ENCODE data around the gene GLI3.

Gene GLI3

DNA sequence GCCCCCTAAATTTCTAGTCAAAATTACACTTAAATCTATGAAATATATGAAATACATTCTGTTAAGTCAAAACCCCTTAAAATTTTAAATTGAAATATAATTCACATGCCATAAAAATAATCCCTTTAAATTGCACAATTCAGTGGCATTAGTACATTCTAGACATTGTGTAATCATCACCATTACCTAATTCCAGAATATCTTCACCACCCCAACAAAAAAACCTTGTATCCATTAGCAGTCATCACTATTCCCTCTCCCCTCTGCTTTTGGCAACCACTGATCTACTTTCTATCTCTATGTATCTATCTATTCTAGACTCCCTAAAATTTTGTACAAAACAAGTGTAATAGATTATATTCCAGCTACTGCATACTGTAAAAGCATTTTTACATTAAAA is 261.2 kb downstream of the GLI3 start:
- DNase-seq (ENCODE audit: insufficient read length, low spot score): no peak

DNA sequence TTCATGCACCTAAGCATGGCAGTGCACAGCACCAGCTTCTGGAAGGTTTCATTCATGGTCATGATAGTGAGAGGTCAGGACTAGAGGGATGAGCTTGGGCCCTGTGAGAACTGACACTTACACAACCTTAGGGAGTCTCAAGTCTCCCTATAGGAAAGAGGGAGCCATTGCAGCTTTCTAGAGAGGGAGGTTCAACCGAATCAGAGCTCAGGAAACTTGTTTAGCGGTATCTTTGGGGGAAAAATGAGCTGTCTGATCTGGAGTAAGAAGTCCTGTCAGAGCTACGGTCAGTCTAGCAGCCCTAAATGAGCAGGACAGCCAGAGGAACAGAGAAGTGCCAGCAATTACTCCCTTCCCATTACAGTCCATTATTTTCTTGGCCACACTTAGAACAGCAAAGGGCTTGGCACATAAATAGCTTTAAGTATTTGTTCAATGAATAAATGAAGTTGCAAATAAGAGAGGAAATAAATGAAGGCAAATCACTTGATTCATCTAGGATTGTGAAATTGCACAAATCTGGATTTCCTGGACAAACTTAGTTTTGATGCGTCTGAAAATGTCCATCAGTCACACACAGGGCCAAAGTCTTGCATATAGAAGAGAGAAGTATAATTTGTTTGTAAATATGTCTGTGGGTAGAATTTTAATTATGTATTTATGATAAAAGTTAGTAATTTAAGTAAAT is 262.0 kb downstream of the GLI3 start:
- DNase-seq (ENCODE audit: insufficient read length, low spot score): no peak
- TF ChIP-seq PAX5 (IDR thresholded peaks at IDR 0.05; ENCODE audit: insufficient read depth, low read length, severe bottlenecking): no peak
- no peak for FAIRE-seq

More for the DNA sequence above, 261.2 kb downstream of the GLI3 start:
- no peak for FAIRE-seq
- TF ChIP-seq POLR2AphosphoS5 (IDR thresholded peaks at IDR 0.05; ENCODE audit: low read depth, low read length) (no peak), PAX5 (IDR thresholded peaks at IDR 0.05; ENCODE audit: insufficient read depth, low read length, severe bottlenecking) (no peak), SPI1 (IDR thresholded peaks at IDR 0.05; ENCODE audit: low read depth, low read length) (no peak), TAF1 (IDR thresholded peaks at IDR 0.05; ENCODE audit: low read depth, low read length) (no peak), POLR2A (IDR thresholded peaks at IDR 0.05; ENCODE audit: low read depth, low read length) (no peak), POU2F2 (IDR thresholded peaks at IDR 0.05; ENCODE audit: low read depth, low read length) (no peak)

GRCh38 chr7:41973202-41973730 is 263.7 kb downstream of the GLI3 start:
- FAIRE-seq (no peak), DNase-seq (ENCODE audit: insufficient read length, low spot score) (no peak)
- TF ChIP-seq TAF1 (IDR thresholded peaks at IDR 0.05; ENCODE audit: low read depth, low read length): no peak

DNA sequence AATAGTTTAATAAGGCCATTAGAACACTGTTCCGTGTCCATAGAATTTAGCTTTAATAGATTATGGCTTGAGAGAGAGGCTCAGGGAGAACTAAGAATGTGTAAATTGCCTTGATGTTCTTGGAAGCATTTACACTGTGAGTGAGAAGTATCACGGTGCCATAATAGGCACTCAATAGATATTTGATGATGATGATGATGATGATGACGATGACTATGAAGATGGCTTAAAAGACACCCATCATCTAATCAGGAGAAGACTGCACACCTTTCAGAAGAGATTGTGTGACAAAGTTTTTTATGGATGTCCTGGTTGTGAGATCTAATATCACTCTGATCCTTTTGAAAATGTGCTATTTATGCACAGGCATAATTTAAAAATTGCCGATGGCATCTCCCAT is 264.2 kb downstream of the GLI3 start:
- DNase-seq (ENCODE audit: insufficient read length, low spot score): no peak
- TF ChIP-seq SPI1 (IDR thresholded peaks at IDR 0.05; ENCODE audit: low read depth, low read length) (no peak), POLR2A (IDR thresholded peaks at IDR 0.05; ENCODE audit: low read depth, low read length) (no peak), PAX5 (IDR thresholded peaks at IDR 0.05; ENCODE audit: insufficient read depth, low read length, severe bottlenecking) (no peak), TAF1 (IDR thresholded peaks at IDR 0.05; ENCODE audit: low read depth, low read length) (no peak), POLR2AphosphoS5 (IDR thresholded peaks at IDR 0.05; ENCODE audit: low read depth, low read length) (no peak), POU2F2 (IDR thresholded peaks at IDR 0.05; ENCODE audit: low read depth, low read length) (no peak)
- no peak for FAIRE-seq

DNA sequence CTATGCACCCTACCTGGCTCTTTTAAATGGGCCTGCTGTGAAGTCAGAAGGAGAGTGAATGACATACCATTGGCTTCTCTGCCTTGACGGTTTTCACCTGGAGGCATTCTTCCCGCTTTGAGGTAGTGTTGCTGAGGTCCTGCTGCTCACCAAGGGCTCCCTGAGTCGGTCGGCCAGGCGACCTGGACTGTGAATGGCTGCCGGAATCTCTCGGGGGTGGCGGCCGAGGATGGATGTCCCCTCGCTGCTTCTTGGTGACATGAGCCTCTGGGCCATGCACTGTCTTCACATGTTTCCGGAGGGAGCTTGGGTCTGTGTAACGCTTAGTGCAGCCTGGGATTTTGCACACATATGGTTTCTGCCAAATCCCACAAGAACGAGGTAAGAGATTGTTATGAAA is 264.7 kb downstream of the GLI3 start:
- no peak for DNase-seq (ENCODE audit: insufficient read length, low spot score)
- TF ChIP-seq TAF1 (IDR thresholded peaks at IDR 0.05; ENCODE audit: low read depth, low read length) (no peak), PAX5 (IDR thresholded peaks at IDR 0.05; ENCODE audit: insufficient read depth, low read length, severe bottlenecking) (no peak), POLR2AphosphoS5 (IDR thresholded peaks at IDR 0.05; ENCODE audit: low read depth, low read length) (no peak), POLR2A (IDR thresholded peaks at IDR 0.05; ENCODE audit: low read depth, low read length) (no peak)
- FAIRE-seq: no peak

GRCh38 chr7:41971640-41972187 is 265.3 kb downstream of the GLI3 start:
- no peak for FAIRE-seq

GRCh38 chr7:41970941-41971340 is 266.1 kb downstream of the GLI3 start:
- TF ChIP-seq POLR2AphosphoS5 (IDR thresholded peaks at IDR 0.05; ENCODE audit: low read depth, low read length) (no peak), PAX5 (IDR thresholded peaks at IDR 0.05; ENCODE audit: insufficient read depth, low read length, severe bottlenecking) (no peak), POU2F2 (IDR thresholded peaks at IDR 0.05; ENCODE audit: low read depth, low read length) (no peak), TAF1 (IDR thresholded peaks at IDR 0.05; ENCODE audit: low read depth, low read length) (no peak), SPI1 (IDR thresholded peaks at IDR 0.05; ENCODE audit: low read depth, low read length) (no peak), POLR2A (IDR thresholded peaks at IDR 0.05; ENCODE audit: low read depth, low read length) (no peak)
- no peak for FAIRE-seq

More at GRCh38 chr7:41971640-41972187, 265.3 kb downstream of the GLI3 start:
- TF ChIP-seq POLR2AphosphoS5 (IDR thresholded peaks at IDR 0.05; ENCODE audit: low read depth, low read length): no peak
- TF ChIP-seq POU2F2 (IDR thresholded peaks at IDR 0.05; ENCODE audit: low read depth, low read length): no peak
- no peak for TF ChIP-seq TAF1 (IDR thresholded peaks at IDR 0.05; ENCODE audit: low read depth, low read length)
- TF ChIP-seq PAX5 (IDR thresholded peaks at IDR 0.05; ENCODE audit: insufficient read depth, low read length, severe bottlenecking): no peak
- TF ChIP-seq POLR2A (IDR thresholded peaks at IDR 0.05; ENCODE audit: low read depth, low read length): no peak
- no peak for TF ChIP-seq SPI1 (IDR thresholded peaks at IDR 0.05; ENCODE audit: low read depth, low read length)
- DNase-seq (ENCODE audit: insufficient read length, low spot score): no peak

DNA sequence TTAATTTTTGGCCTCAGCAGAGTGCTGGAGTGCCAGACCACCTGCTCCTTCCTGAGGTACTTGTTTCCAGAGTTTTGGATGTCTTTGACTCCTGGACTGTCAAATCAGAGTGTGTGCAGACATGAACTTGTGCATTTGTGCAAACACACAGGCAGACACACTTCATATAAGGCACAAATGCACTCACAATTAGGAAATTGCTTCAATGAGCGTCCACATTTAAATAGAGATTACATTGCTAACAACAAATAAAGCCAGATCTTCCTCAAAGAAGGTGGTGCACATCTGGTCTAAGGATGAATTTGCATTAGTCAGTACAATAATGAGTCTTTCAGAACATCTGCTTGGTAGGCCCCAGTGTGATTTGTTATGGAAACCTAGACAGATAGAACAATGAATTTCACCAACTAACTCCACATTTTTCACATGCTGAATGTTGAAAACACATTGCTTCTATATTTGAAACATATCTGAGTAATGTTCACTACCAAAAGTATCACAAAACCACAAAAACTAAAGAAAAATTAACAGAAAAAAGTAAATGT is 267.4 kb downstream of the GLI3 start:
- FAIRE-seq (no peak), DNase-seq (ENCODE audit: insufficient read length, low spot score) (no peak)
- TF ChIP-seq TAF1 (IDR thresholded peaks at IDR 0.05; ENCODE audit: low read depth, low read length) (no peak), POLR2A (IDR thresholded peaks at IDR 0.05; ENCODE audit: low read depth, low read length) (no peak), POLR2AphosphoS5 (IDR thresholded peaks at IDR 0.05; ENCODE audit: low read depth, low read length) (no peak), PAX5 (IDR thresholded peaks at IDR 0.05; ENCODE audit: insufficient read depth, low read length, severe bottlenecking) (no peak), POU2F2 (IDR thresholded peaks at IDR 0.05; ENCODE audit: low read depth, low read length) (no peak), SPI1 (IDR thresholded peaks at IDR 0.05; ENCODE audit: low read depth, low read length) (no peak)

More at GRCh38 chr7:41970941-41971340, 266.1 kb downstream of the GLI3 start:
- DNase-seq (ENCODE audit: insufficient read length, low spot score): no peak

GRCh38 chr7:41967156-41967555 is 269.9 kb downstream of the GLI3 start:
- TF ChIP-seq POU2F2 (IDR thresholded peaks at IDR 0.05; ENCODE audit: low read depth, low read length): no peak
- TF ChIP-seq POLR2AphosphoS5 (IDR thresholded peaks at IDR 0.05; ENCODE audit: low read depth, low read length): no peak
- no peak for TF ChIP-seq PAX5 (IDR thresholded peaks at IDR 0.05; ENCODE audit: insufficient read depth, low read length, severe bottlenecking)
- no peak for TF ChIP-seq SPI1 (IDR thresholded peaks at IDR 0.05; ENCODE audit: low read depth, low read length)
- FAIRE-seq: no peak

GRCh38 chr7:41965951-41966505 is 271.0 kb downstream of the GLI3 start:
- FAIRE-seq (no peak), DNase-seq (ENCODE audit: insufficient read length, low spot score) (no peak)
- TF ChIP-seq PAX5 (IDR thresholded peaks at IDR 0.05; ENCODE audit: insufficient read depth, low read length, severe bottlenecking): no peak
- TF ChIP-seq POLR2AphosphoS5 (IDR thresholded peaks at IDR 0.05; ENCODE audit: low read depth, low read length): no peak
- TF ChIP-seq TAF1 (IDR thresholded peaks at IDR 0.05; ENCODE audit: low read depth, low read length): no peak
- no peak for TF ChIP-seq POLR2A (IDR thresholded peaks at IDR 0.05; ENCODE audit: low read depth, low read length)

More at GRCh38 chr7:41967156-41967555, 269.9 kb downstream of the GLI3 start:
- no peak for DNase-seq (ENCODE audit: insufficient read length, low spot score)
